SK-N-SH treated with all-trans-retinoic acid at 6 μM for 48 hours (cell line): ENCODE results near the gene ANKRD2.

Experiments
- CSRNP3 ChIP-seq: fragments of 250-450 bp; sonication (Bioruptor Pico); IDR thresholded peaks from 2 replicates; pipeline ENCODE4 v1.5.1; 2021; ENCODE audit warnings: mild to moderate bottlenecking, moderate library complexity
- GLIS3 ChIP-seq: fragments of 250-450 bp; sonication (Bioruptor Pico); IDR thresholded peaks from 2 replicates; pipeline ENCODE4 v1.5.0; 2020; ENCODE audit warnings: mild to moderate bottlenecking, moderate library complexity
- PPARA ChIP-seq: fragments of 250-450 bp; sonication (Bioruptor Pico); IDR thresholded peaks from 2 replicates; pipeline ENCODE4 v1.5.0; 2020; ENCODE audit warnings: mild to moderate bottlenecking, borderline replicate concordance
- RARB ChIP-seq: fragments of 250-450 bp; sonication (Bioruptor Pico); IDR thresholded peaks from 2 replicates; pipeline ENCODE4 v1.8.0; 2021; ENCODE audit warnings: mild to moderate bottlenecking, moderate library complexity
- TCF4 ChIP-seq: fragments of 250-450 bp; sonication (Bioruptor Pico); IDR thresholded peaks from 2 replicates; pipeline ENCODE4 v1.8.0; 2021; ENCODE audit warnings: mild to moderate bottlenecking, moderate library complexity, borderline replicate concordance
- ZC3H10 ChIP-seq: fragments of 250-450 bp; sonication (Bioruptor Pico); IDR thresholded peaks from 2 replicates; pipeline ENCODE4 v1.5.1; 2021; ENCODE audit warnings: mild to moderate bottlenecking, moderate library complexity
- ZFP30 ChIP-seq: fragments of 450-650 bp; formaldehyde crosslinking; IDR thresholded peaks from 2 replicates; pipeline ENCODE4 v1.5.0; 2022; ENCODE audit warnings: mild to moderate bottlenecking, moderate library complexity
- ZNF70 ChIP-seq: fragments of 450-650 bp; formaldehyde crosslinking; IDR thresholded peaks from 2 replicates; pipeline ENCODE4 v1.5.0; 2020; ENCODE audit warnings: mild to moderate bottlenecking, moderate library complexity
- ZNF8 ChIP-seq: fragments of 450-650 bp; formaldehyde crosslinking; IDR thresholded peaks from 2 replicates; pipeline ENCODE4 v1.5.0; 2020; ENCODE audit warnings: mild to moderate bottlenecking, moderate library complexity

DNA sequence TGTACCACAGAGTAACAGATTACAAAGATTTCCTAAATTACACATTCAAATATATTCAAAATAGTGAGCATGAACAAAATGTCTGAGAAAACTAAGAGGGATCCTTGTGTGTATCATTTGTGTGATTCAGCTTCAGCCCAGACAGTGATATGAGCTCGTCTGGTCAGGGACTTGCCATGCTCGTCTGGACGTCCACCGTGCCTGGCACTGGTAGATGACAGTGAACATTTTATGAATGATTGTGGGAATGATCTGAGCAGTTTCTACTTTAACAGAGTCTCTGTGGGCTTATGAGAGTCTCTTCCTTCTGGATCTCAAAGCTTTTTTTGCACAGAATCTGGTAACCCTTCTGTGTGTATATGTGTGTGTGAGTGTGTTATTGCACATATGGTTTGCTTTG lies 34.2 kb upstream of the ANKRD2 start:
- TF ChIP-seq ZFP30 (CRISPR knock-in tag) = no peak
- no peak for TF ChIP-seq PPARA (CRISPR knock-in tag)
- TF ChIP-seq GLIS3 (CRISPR knock-in tag) = no peak
- no peak for TF ChIP-seq TCF4 (CRISPR knock-in tag)
- no peak for TF ChIP-seq RARB (CRISPR knock-in tag)
- no peak for TF ChIP-seq CSRNP3 (CRISPR knock-in tag)
- TF ChIP-seq ZC3H10 = no peak
- no peak for TF ChIP-seq ZNF8
- TF ChIP-seq ZNF70 (CRISPR knock-in tag) = no peak
